ENCODE measurements around the gene FUCA2. TPM values are rescaled to one million over a fixed set of nuclear protein-coding genes. Genes with fewer than 3 reads are reported as not detected.

The FUCA2 gene, protein sequence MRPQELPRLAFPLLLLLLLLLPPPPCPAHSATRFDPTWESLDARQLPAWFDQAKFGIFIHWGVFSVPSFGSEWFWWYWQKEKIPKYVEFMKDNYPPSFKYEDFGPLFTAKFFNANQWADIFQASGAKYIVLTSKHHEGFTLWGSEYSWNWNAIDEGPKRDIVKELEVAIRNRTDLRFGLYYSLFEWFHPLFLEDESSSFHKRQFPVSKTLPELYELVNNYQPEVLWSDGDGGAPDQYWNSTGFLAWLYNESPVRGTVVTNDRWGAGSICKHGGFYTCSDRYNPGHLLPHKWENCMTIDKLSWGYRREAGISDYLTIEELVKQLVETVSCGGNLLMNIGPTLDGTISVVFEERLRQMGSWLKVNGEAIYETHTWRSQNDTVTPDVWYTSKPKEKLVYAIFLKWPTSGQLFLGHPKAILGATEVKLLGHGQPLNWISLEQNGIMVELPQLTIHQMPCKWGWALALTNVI
- 10 to 100 TPM; 58.7 to 73.1 (median 68.8) TPM for polyA plus RNA-seq (ENCODE audit: insufficient read length in 3 of 3)

DNA sequence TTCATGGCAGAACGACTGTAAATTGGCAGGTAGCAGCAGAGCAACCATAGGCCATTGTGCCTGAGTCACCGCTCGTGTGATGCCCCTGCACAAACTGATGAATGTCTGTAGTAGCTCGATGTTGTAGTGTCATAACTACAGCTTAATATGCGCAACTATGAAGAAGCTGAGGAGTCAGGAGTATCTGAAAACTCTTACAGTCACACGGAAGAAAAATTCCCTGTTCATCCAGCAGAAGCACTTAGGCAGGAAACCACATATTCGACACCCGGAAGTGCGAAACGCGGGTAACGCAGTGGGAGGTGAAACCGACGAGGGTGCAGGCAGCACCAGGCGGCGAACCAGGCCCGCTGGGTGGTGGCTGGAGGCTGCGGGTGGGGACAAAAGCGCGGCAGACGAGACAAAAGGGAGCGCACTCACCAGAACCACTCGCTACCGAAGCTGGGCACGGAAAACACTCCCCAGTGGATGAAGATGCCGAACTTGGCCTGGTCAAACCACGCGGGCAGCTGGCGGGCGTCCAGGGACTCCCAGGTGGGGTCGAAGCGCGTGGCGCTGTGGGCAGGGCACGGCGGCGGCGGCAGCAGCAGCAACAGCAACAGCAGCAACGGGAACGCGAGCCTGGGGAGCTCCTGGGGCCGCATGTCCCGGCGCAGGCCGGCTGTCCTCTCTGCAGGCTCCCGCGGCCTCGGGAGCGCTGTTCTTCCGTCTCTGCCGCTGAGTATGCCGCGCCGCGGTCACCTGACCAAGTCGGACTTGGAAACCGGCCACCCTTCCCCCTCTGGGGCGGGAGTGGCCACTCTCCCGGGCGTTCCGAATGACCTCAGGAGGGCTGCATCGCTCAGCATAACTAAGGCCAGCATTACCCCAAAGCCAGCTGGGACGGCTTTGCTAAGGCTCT, at the start of gene FUCA2:
Gene FUCA2, minus strand, starts transcription at position 730 of the 901 bp plus-strand sequence. Its CDS starts 86 bp downstream, at position 644.
- peak; percentile 61 to 81 (median 75) for DNase-seq (ENCODE audit: low read depth in 3 of 3, low spot score in 2 of 3)

DNA sequence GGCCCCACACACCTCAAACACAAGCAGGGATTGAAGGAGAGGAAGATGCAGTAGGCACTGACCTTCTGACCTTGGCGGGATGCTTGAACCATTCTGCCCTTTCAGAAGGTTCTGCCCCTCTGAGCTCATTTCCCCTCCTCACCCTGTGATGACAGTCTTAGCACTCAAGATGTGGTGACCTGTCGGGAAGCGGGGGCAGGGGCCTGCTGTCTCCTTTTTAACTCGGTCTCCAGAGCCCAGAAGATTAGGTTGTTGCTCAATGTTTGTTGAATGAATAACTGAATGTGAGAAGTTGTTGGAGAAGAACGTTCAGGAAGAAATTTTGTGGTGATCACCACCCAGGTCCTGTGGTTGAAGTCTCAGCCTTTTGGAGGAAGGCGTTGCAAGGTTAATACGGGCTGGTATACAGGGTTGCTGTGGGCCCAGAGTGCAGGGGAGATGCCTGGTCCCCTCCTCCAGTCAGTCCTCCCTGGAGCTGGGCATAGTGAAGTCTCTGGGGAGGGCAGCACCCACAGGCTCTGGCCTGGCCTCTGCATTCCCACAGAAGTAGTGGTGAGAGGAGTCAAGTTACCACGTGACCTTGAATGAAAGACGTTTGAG, 49.7 kb upstream of the FUCA2 start:
- DNase-seq (ENCODE audit: low read depth in 3 of 3, low spot score in 2 of 3): no peak

- no peak for DNase-seq (ENCODE audit: low read depth in 3 of 3, low spot score in 2 of 3)
These were observed 47.6 kb upstream of the FUCA2 start for GRCh38 chr6:143559051-143559660.

DNA sequence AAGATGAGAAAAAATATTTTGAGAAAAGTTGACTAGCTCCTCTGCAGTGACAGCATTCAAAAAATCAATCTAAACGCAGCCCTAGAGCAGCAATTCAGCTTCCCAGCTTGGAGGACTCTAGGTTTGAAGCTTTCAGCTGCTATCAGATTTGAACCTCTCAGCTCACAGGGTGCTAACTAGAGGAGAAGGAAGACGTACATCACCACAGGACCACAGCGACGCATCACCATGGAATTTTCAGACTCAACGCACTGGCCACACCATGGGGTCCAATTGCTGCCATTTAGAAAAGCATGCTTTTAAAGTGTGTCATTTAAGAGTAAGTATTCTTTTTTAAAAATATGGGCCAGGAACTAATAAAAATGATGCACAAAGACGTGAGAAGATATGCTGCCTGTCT, 45.0 kb upstream of the FUCA2 start:
- DNase-seq (ENCODE audit: low read depth in 3 of 3, low spot score in 2 of 3): no peak

DNA sequence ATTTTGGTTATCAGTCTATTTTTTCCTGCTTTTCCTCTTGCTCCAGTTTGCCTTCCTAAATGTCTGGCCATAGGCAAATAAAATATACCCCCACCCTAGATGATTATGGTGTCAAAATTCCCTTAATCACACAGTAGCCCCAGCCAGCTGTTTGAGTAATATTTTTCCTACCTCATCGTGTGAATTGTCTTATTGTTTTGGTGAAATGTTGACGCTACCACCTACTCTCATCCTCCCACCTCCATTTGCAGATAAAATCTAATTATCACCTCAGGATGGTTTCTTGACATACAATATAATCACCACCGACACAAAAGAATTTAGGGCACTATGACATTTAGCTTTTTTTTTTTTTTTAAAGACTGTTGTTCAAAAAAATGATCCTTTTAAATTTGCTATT, 44.1 kb upstream of the FUCA2 start:
- DNase-seq (ENCODE audit: low read depth in 3 of 3, low spot score in 2 of 3): no peak

DNA sequence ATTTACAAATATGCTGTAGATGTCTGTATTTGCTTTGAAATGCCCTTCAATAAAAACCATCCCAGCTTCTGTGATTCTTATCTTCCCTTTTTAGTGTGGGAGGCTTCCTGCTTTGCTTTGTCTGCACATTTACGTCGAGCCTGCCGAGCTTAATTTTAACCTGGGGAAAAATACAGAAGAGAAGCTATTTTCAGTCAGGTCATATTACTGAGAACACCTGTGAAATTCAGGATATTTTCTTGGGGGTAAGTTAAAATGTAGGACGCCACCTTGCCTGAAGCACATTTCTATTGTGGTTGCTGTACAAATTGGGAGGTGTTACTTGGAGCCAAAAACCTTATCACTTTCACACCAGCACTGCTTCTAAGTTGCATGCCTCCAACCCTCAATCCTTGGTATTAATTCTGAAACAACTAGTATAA, 43.6 kb upstream of the FUCA2 start:
- no peak for DNase-seq (ENCODE audit: low read depth in 3 of 3, low spot score in 2 of 3)

GRCh38 chr6:143553337-143553736, 41.8 kb upstream of the FUCA2 start:
- no peak for DNase-seq (ENCODE audit: low read depth in 3 of 3, low spot score in 2 of 3)

- DNase-seq (ENCODE audit: low read depth in 3 of 3, low spot score in 2 of 3): no peak
These were observed 38.4 kb upstream of the FUCA2 start for GRCh38 chr6:143549949-143550268.

- no peak for DNase-seq (ENCODE audit: low read depth in 3 of 3, low spot score in 2 of 3)
These were observed 37.9 kb upstream of the FUCA2 start for GRCh38 chr6:143549221-143549948.

DNA sequence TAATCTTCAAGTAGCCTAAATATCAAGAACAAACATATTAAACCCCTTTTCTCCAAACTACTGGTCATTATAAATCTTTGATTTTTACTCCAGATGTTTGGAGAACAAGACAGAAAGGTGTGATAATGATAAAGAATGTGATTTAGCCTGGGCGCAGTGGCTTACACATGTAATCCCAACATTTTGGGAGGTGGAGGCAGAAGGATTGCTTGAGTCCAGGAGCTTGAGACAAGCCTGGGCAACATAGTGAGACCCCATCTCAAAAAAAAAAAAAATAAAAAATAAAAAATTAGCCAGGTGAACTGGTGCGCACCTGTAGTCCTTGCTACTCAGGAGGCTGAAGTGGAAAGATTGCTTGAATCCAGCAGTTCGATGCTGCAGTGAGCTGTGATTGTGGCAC, 35.1 kb upstream of the FUCA2 start:
- no peak for DNase-seq (ENCODE audit: low read depth in 3 of 3, low spot score in 2 of 3)

DNA sequence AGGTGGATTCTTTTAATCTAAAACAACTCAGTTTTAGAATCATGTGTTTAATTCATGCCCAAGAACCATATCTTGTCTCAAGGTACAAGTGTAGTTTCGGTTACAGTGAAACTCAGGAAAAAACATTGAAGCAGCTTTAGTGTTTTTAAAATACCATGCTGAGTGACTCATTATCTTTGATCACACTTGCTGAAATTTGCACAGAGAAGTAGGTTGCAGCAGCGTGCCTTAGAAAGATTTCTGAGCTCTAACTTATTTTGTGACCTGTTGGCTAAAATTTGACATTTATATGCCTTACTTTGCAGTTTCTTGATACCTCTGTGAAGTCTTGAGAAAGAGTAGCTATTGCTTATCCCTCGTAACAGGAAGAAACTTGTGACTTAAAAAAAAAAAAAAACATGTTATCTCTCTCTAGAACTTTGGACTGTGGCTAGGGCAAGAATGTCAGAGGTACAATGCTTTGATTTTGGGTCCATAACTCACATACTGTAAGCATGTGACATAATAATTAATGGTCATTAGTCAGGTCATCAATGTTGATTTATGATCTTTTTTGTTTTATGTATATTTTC, 34.5 kb upstream of the FUCA2 start:
- no peak for DNase-seq (ENCODE audit: low read depth in 3 of 3, low spot score in 2 of 3)

GRCh38 chr6:143545165-143545564, 33.6 kb upstream of the FUCA2 start:
- DNase-seq (ENCODE audit: low read depth in 3 of 3, low spot score in 2 of 3): no peak

DNA sequence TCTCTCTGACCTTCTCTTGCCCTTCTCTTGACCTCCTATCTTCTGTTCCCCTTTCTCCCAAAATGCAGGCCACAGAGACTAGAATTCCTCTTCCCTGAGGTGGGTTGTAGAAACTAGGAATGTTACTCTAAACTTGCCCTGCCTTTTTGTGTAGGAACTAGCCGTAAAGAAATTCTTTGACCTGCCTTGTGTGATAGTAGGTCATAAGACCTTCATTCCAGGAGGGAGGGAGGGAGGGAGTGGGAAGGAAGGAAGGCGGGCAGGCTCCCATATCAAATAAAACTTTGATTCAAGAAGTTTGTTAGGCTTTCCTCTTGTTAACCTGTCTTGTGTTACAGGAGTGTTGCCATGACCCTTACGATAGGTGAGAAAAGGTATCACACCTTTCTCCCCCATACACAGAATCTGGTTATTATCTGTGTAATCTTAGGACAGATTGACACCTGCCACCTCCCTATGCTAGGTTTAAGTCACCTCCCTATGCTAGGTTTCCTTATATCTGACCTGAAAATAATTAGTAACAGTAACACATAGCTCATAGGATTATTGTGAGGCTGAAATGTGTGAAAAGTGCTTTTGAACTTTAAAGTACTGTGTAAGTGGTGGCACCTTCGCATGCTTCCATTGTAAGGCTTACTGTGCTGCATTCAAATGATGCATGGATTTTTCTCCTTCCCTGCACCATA, 32.6 kb upstream of the FUCA2 start:
- no peak for DNase-seq (ENCODE audit: low read depth in 3 of 3, low spot score in 2 of 3)

DNA sequence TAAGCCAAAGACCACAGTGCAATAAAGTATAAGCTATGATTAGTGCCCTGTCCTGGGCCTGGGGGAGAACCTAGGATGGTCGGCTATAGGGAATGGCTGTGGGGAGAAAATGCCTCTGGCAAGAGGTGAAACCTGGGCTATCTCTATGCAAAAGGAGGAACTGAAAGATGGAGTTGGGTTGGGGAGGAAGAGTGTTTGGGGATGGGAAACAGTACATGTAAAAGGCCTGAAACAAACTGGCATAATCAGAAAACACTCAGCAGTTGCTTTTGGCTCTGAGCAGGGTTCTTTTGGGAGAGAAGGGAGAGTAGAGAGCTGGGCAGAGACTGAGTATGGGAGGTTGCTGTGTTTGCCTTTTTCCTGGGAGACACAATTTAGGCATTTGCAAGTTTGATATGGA, 31.9 kb upstream of the FUCA2 start:
- no peak for DNase-seq (ENCODE audit: low read depth in 3 of 3, low spot score in 2 of 3)

DNA sequence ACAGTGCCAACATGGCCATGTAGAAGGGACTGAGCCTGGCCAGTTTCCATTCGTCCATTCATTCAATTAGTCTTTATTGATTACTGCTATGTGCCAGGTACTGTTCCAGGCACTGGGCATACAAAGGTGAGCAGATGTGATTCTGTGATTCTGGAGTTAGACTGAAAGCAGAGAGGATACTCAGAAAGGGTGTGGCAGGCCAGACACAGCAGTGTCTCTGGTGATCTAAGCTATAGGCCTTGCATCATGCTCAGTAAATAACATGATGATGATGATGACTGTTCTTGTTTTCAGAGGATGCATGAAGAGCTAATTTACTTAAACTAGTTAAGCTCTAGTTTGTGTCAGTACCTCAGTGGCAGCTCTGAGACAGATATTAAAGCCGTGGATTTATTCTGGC, 31.4 kb upstream of the FUCA2 start:
- no peak for DNase-seq (ENCODE audit: low read depth in 3 of 3, low spot score in 2 of 3)

DNA sequence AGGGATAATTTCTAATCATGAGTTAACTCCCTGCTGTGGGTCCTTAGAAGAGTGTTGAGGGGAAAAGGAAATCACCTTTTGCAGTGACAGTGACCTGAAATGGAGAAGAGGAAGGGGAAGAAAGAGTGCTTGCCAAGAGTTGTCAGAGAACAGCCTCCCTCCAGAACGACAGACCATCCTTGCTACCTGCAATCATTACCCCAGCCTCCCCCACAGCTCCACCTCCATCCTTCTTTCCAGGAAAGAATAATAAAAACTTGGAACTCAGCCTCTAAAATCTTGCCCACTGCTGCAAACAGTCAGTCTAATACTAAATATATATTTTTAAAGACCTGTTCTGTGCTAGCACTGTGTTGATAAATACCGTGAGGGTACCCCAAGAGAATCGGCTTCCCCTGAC, 28.7 kb upstream of the FUCA2 start:
- DNase-seq (ENCODE audit: low read depth in 3 of 3, low spot score in 2 of 3): no peak

- no peak for DNase-seq (ENCODE audit: low read depth in 3 of 3, low spot score in 2 of 3)
These were observed 28.2 kb upstream of the FUCA2 start for GRCh38 chr6:143539734-143540133.

DNA sequence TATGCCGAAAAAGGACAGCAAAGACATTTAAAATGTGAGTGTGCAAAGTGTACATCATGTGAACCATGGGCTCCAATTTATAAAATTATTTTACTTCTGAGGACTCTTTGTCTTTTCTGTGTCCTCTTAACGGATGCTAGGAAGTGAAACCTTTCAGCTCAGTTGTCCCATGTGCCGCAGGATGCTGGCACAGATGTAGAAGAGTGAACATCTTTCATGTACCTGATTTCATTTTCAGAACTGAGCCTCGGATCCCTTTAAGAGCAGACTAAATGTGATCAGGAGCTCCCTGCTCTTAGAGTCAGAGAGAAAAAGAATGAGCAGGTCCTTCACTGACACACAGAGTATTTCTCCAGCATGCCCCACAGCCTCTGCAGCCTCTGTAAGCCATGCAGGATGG, 27.6 kb upstream of the FUCA2 start:
- no peak for DNase-seq (ENCODE audit: low read depth in 3 of 3, low spot score in 2 of 3)

- no peak for DNase-seq (ENCODE audit: low read depth in 3 of 3, low spot score in 2 of 3)
These were observed 26.9 kb upstream of the FUCA2 start for GRCh38 chr6:143538374-143538773.

Measured in right renal cortex interstitium (tissue), 3 donors.